K562 (cell line): ENCODE data around the gene NR3C1. TPM values are rescaled to one million over a fixed set of nuclear protein-coding genes. Genes with fewer than 3 reads are reported as not detected.

Experiments used
- CCNT2 ChIP-seq: IDR thresholded peaks from 2 replicates; pipeline ENCODE4 v1.6.1; 2011; ENCODE audit warnings: borderline replicate concordance, low read depth, mild to moderate bottlenecking, moderate library complexity, mixed read lengths, low read length; ENCODE audit not compliant: insufficient read length; ENCODE audit errors: extremely low read depth
- CHD1 ChIP-seq: fragments of 200-600 bp; sonication (generic); IDR thresholded peaks from one replicate; pipeline ENCODE4 v1.6.1; 2012; ENCODE audit warnings: mild to moderate bottlenecking, moderate library complexity, low read length, inconsistent platforms
- CREBBP ChIP-seq: IDR thresholded peaks from one replicate; pipeline ENCODE4 v1.6.1; 2012; ENCODE audit warnings: low read depth, mild to moderate bottlenecking, control low read depth, inconsistent platforms, low read length
- E2F6 ChIP-seq, 2 experiments: IDR thresholded peaks; 2 replicates each; pipeline ENCODE4 v1.6.1; 2011; ENCODE audit warnings: borderline replicate concordance in 1 of 2, control low read depth in 1 of 2, low read depth in 1 of 2, low read length in 1 of 2, mild to moderate bottlenecking in 1 of 2, mixed read lengths in 1 of 2, moderate library complexity in 1 of 2; ENCODE audit not compliant: insufficient read depth in 1 of 2, insufficient read length in 1 of 2, poor library complexity in 1 of 2, severe bottlenecking in 1 of 2; ENCODE audit errors: extremely low read depth in 1 of 2
- HDAC6 ChIP-seq: IDR thresholded peaks from 2 replicates; pipeline ENCODE4 v1.6.1; 2012; ENCODE audit warnings: low read depth, mild to moderate bottlenecking, control low read depth, inconsistent platforms, low read length, moderate library complexity
- NCOA2 ChIP-seq, 2 experiments: fragments of 450-650 bp; IDR thresholded peaks; 2 replicates each; pipeline ENCODE4 v1.6.1; 2018; ENCODE audit warnings: mild to moderate bottlenecking in 2 of 2, moderate library complexity in 1 of 2; ENCODE audit not compliant: partially characterized antibody in 2 of 2
- PCBP1 ChIP-seq: fragments of 200-400 bp; formaldehyde crosslinking; IDR thresholded peaks from 2 replicates; pipeline ENCODE4 v1.6.1; 2018; ENCODE audit warnings: mild to moderate bottlenecking, low read depth, low read length; ENCODE audit not compliant: poor library complexity, severe bottlenecking
- THRAP3 ChIP-seq: fragments of 450-650 bp; IDR thresholded peaks from 2 replicates; pipeline ENCODE4 v1.6.1; 2016; ENCODE audit warnings: mild to moderate bottlenecking, inconsistent platforms, borderline replicate concordance
- ZKSCAN3 ChIP-seq: fragments of 250-450 bp; sonication (Bioruptor Pico); IDR thresholded peaks from 2 replicates; pipeline ENCODE4 v1.4.0; 2020
- ZNF280A ChIP-seq: fragments of 450-650 bp; IDR thresholded peaks from 2 replicates; pipeline ENCODE4 v1.6.1; 2018; ENCODE audit warnings: mild to moderate bottlenecking, low read depth; ENCODE audit not compliant: partially characterized antibody
- ZNF398 ChIP-seq: fragments of 250-450 bp; sonication (Bioruptor Pico); IDR thresholded peaks from 2 replicates; pipeline ENCODE4 v1.8.0; 2021; ENCODE audit warnings: moderate library complexity, mild to moderate bottlenecking, inconsistent platforms
- ZNF407 ChIP-seq: fragments of 450-650 bp; IDR thresholded peaks from 2 replicates; pipeline ENCODE4 v1.6.1; 2016; ENCODE audit warnings: low read depth
- ZNF830 ChIP-seq: fragments of 250-450 bp; sonication (Bioruptor Pico); IDR thresholded peaks from 2 replicates; pipeline ENCODE4 v1.5.0; 2021; ENCODE audit warnings: mild to moderate bottlenecking
- polyA plus RNA-seq, 8 experiments: library from polyadenylated mRNA; depleted of rRNA in 4 of 8; stranded (reverse) in 5 of 8; unstranded in 3 of 8; fragments of >200 nt; fragmentation: Nextera tagmentation in 2 of 8; fragmentation: Illumina TruSeq in 1 of 8; extraction: Ambion mirVana in 2 of 8; extraction: Trizol in 1 of 8; gene quantifications; 2 replicates each; pipeline versions ENCODE4 v1.2.1 to v1.2.3, GENCODE V29; 2011 to 2014; ENCODE audit warnings: inconsistent platforms in 1 of 8, missing spikeins in 1 of 8
- total RNA-seq, 7 experiments: library from RNA; depleted of rRNA in 6 of 7; stranded (reverse); fragments of >200 nt in 6 of 7; fragmentation: Illumina TruSeq in 2 of 7; extraction: Trizol in 2 of 7; gene quantifications; 2 replicates each; pipeline versions ENCODE4 v1.2.1 to v1.2.3, GENCODE V29; 2011 to 2021; ENCODE audit warnings: low replicate concordance in 1 of 7

NR3C1 gene
- total and polyA plus RNA-seq, 9 of the 15 experiments (the other 6 are each of a cell fraction or from before 2014, with no cell fraction given), result 8.2 to 36.0 (median 15.0) TPM

- TF ChIP-seq PCBP1 (no peak), ZNF280A (no peak), ZNF830 (no peak), CREBBP (no peak), ZKSCAN3 (no peak), E2F6 (IDR thresholded peaks at IDR 0.05; ENCODE audit: borderline replicate concordance in 1 of 2, extremely low read depth in 1 of 2, insufficient read depth in 1 of 2, insufficient read length in 1 of 2, low read depth in 1 of 2, low read length in 1 of 2, poor library complexity in 1 of 2, severe bottlenecking in 1 of 2) (peak in 1 of 2 experiments; percentile 55), HDAC6 (no peak), THRAP3 (no peak), CCNT2 (peak; percentile 33), ZNF407 (no peak), ZNF398 (CRISPR knock-in tag) (no peak), CHD1 (no peak), NCOA2 (IDR thresholded peaks at IDR 0.05; ENCODE audit: partially characterized antibody in 2 of 2) (no peak)
Measured at GRCh38 chr5:143245929-143246561, 157.4 kb downstream of the NR3C1 start (continued).
